ENCODE results near the gene WIF1.

The WIF1 gene

DNA sequence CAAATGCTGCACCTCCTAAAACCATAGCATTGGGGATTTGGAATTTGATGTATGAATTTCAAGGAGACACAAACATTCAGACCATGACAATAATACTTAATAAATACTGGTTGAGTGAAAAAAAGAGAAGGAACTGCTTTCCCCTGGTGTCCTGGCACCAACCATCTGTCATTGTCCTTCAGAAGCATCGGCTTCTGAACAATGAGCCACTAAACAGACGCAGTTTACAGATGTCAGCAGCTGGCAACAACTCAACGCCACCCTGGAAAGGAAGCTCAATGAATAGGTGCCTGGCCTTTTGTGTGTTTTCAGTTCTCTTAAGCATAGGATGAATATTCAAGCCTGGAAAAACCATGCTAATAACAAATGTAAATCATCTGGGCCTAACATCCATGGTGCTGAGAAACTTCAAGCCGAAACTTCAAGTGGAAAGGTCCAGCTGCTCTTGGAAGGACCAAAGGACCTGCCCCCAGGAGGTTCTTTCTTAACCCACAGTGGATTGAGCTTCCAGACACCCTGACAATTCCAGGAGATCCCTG lies 101.3 kb downstream of the WIF1 start:
- no peak for DNase-seq

DNA sequence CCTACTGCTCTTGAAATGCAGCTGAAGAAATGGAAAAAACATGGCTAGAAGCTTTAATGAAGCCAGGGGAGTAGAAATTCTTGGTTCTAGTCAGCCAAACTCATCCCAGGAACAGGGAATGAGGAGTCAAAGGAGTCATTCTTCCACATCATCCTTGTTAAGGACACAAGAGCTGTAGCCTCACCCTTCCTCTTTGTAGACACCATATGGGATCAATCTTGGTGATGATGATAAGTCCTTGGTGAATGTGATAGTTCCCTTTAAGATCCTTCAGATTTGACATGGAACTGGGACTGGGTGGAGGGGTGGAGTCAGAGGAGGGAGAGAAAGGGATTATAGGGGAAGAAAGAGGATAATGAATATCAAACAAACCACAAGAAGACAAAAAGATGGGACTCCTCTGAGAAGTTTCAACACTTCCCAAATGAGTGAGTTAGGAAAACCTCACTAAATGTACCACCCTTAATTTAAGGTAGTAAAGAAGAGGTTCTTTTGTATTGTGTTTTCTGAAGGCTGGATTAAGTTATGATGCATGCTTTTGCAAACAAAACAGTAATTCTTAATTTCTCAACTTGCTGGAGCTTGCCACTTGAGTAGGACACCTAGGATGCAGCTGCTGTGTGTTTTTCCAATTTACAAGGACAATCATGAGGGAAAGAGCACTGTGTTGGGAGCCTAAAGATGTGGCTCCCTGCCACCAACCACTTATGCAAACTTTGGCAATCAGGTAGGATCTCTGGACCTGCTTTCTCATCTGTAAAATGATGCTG lies 104.0 kb downstream of the WIF1 start:
- DNase-seq = no peak

DNA sequence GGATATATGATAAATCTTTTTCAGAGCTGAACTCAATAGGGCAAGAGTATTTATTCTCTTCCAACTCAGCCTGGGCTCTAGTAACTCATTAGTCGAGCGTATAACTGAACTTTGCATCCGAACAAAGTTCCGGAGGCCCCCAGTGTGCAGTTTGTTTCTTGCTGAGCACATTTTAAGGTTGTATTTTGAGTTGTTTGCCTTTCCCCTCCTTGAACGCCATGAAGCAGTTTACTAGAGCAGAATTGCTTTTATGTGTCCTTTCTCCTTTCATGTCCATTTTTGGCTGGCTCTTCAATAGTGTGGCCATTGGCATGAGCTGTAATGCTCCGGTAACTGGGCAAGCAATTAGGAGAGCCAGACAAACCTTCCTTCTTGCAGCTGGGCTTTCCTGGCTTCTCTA lies 105.3 kb downstream of the WIF1 start:
- peak in 1 of 2 donors; percentile 28 for DNase-seq

DNA sequence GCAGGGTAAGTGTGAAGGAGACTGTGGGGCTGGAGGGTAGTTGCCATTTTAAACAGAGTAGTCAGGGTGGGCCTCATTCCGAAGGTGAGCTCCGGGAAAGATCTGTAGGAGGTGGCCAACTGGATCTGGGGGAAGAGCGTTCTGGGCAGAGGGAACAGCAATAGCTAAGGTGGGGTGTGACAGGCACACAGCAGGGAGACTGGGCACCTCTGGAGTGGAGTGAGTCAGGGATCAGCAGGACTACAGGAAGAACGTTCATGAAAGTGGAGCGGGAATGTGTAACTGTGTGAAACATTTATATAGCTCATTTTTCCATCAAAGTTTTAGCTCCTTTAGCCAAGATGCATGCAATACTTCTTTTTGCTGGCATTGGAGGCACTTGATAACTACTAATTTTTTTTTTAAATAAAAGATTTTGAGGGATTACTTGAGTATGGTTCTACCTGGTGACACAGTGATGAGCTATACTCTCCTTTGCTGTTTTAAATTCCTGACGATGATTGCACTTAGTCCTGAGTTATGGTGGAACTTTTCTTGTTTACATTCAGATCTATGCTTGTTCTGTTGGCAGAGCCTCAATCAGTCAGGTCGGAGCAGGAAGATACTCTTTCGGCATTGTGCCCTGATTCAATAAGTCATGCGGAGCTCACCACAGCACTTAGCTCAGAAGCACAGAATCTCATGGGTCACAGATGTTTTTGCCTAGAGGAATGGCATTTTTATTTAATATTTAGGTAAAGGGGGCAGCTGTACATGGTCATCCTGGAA lies 106.4 kb downstream of the WIF1 start:
- DNase-seq = no peak

DNA sequence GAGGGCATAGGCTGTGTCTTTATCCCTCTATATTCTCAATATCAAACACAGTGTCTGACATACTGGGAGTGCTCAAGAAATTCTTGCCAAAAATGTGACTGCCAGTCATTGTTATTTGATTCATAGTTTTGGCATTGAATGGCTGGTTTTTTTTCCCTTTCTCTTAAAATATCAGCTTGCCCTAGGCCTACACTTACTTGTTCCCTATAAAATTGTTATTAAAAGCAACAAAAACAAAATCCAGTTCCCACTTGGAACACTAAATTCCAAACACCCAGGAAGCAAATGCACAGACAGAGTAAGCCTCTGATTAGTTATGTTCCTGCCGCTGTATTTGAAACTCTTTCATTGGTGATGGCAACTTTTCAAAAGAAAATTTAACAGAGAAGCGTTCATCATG lies 110.7 kb downstream of the WIF1 start:
- no peak for DNase-seq

DNA sequence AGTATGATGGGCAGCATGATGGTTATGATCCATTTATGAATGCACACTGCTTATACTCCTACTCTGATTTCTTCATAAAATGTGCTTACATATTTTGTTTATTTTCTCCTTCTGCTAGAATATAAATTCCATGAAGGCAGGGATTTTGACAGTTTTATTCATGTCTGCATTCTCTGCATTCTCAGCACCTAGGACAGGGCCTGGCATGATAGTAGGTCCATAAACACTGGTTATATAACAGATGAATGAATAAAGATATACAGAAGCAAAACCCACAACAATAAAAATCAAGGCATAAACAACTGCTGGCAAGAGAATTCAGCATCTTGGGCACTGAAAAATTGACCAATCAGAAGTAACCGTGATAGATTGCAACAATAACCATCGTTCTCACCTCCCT lies 115.4 kb downstream of the WIF1 start:
- DNase-seq = no peak

DNA sequence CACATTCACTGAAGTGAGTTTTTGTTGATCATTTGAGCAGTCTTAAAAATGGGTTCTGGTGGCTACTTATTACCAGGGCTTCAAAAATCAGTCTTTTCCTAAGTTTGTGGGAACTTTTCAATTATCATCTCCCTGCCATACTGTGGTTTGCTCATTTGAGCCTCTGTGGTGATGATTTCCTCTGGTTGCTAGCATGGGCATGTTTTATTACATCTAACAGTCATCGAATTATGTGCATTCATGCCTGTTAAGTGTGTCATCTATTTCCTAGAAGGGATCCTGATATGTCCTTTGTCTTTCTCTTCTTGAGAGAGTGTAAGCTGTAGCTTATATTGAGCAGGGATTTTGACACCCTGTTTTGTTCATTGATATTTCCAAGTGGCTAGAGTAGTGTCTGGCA lies 116.8 kb downstream of the WIF1 start:
- no peak for DNase-seq

All from hippocampal formation (tissue), 2 donors.